Stimulated activated CD8-positive, alpha-beta memory T cell treated with anti-CD3 and anti-CD28 coated beads, Interleukin-4, amount 100 ng/mL, for 1 hour (primary cell): Measurements from ENCODE around the gene HLA-A.

ENCODE experiments used
- DNase-seq, 2 donors: peaks; one replicate each; pipeline ENCODE4 v3.0.0-alpha.2; 2020; ENCODE audit warnings: low read depth in 2 of 2, low spot score in 1 of 2

Gene HLA-A

GRCh38 chr6:29933955-29934354, 8.4 kb upstream of the HLA-A start:
- DNase-seq, result no peak

GRCh38 chr6:29935273-29935955, 6.9 kb upstream of the HLA-A start:
- no peak for DNase-seq

GRCh38 chr6:29938746-29939508, 3.4 kb upstream of the HLA-A start:
- DNase-seq, result no peak

GRCh38 chr6:29941016-29941415, 1.3 kb upstream of the HLA-A start:
- no peak for DNase-seq

GRCh38 chr6:29941471-29941870, 861 bp upstream of the HLA-A start:
- no peak for DNase-seq

GRCh38 chr6:29941916-29942274, 437 bp upstream of the HLA-A start:
- DNase-seq, result no peak

- DNase-seq, result no peak
Observed at GRCh38 chr6:29943053-29943966, 978 bp downstream of the HLA-A start.

- no peak for DNase-seq
Observed at GRCh38 chr6:29945281-29945820, 3.0 kb downstream of the HLA-A start.

- no peak for DNase-seq
Observed at GRCh38 chr6:29946223-29947076, 4.1 kb downstream of the HLA-A start.

GRCh38 chr6:29947077-29947980, 5.0 kb downstream of the HLA-A start:
- DNase-seq, result no peak

- no peak for DNase-seq
Observed at GRCh38 chr6:29948277-29948676, 5.9 kb downstream of the HLA-A start.

GRCh38 chr6:29949934-29950333, 7.6 kb downstream of the HLA-A start:
- no peak for DNase-seq

- DNase-seq, result no peak
Observed at GRCh38 chr6:29951882-29952281, 9.6 kb downstream of the HLA-A start.

GRCh38 chr6:29953001-29953441, 10.7 kb downstream of the HLA-A start:
- DNase-seq, result no peak

GRCh38 chr6:29953686-29954085, 11.4 kb downstream of the HLA-A start:
- no peak for DNase-seq

- DNase-seq, result no peak
Observed at GRCh38 chr6:29954272-29954671, 11.9 kb downstream of the HLA-A start.

GRCh38 chr6:29955783-29956182, 13.5 kb downstream of the HLA-A start:
- DNase-seq, result no peak

GRCh38 chr6:29956518-29956917, 14.2 kb downstream of the HLA-A start:
- DNase-seq, result no peak

GRCh38 chr6:29958046-29958445, 15.7 kb downstream of the HLA-A start:
- no peak for DNase-seq
